Thyroid gland (tissue), 4 donors: ENCODE results near the gene RAB8B.

Source experiments
- POLR2A ChIP-seq, 2 donors: fragments of 450-650 bp; IDR thresholded peaks; one replicate each; pipeline ENCODE4 v1.6.1; 2017; ENCODE audit warnings: antibody characterized with exemption in 2 of 2, mild to moderate bottlenecking in 2 of 2, moderate library complexity in 1 of 2
- TF ChIP-seq, protein P1 (sequence below), 6 experiments: fragments of 200-600 bp in 3 of 6; fragments of 450-650 bp in 3 of 6; sonication (generic) in 3 of 6; IDR thresholded peaks; one replicate each; pipeline ENCODE4 v1.5.1; 2016 to 2019; ENCODE audit warnings: antibody characterized with exemption in 6 of 6, mild to moderate bottlenecking in 2 of 6, inconsistent platforms in 1 of 6, moderate library complexity in 1 of 6

DNA sequence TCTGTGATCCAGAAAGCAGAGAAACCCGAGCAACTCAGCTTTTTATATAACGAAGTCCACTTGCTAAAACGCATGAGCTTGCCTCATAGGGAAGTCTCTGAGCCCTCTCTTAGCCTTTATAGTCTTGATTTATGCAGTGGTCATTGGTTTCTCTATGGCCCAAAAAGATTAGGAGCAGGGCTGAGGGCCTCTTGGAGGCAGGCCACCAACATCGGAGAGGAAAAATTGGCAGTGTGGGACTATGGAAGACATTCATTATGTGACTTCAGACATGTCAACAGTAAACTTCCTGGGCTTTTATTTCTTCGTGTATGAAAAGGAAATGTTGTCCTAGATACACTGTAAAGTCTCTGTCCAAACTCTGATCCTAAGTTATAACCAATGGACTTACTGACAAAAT lies 13.5 kb downstream of the RAB8B start:
- TF ChIP-seq, protein P1, sequence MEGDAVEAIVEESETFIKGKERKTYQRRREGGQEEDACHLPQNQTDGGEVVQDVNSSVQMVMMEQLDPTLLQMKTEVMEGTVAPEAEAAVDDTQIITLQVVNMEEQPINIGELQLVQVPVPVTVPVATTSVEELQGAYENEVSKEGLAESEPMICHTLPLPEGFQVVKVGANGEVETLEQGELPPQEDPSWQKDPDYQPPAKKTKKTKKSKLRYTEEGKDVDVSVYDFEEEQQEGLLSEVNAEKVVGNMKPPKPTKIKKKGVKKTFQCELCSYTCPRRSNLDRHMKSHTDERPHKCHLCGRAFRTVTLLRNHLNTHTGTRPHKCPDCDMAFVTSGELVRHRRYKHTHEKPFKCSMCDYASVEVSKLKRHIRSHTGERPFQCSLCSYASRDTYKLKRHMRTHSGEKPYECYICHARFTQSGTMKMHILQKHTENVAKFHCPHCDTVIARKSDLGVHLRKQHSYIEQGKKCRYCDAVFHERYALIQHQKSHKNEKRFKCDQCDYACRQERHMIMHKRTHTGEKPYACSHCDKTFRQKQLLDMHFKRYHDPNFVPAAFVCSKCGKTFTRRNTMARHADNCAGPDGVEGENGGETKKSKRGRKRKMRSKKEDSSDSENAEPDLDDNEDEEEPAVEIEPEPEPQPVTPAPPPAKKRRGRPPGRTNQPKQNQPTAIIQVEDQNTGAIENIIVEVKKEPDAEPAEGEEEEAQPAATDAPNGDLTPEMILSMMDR (IDR thresholded peaks at IDR 0.05) = no peak
- no peak for TF ChIP-seq POLR2A (IDR thresholded peaks at IDR 0.05)
